Measurements from ENCODE around the gene KREMEN2. TPM values are rescaled to one million over a fixed set of nuclear protein-coding genes. Genes with fewer than 3 reads are reported as not detected.

Gene KREMEN2
- total and polyA plus RNA-seq, 2 of the 13 experiments (the other 11 are each of a cell fraction or from before 2014, with no cell fraction given): 0.48 to 1.2 TPM

- TF ChIP-seq HES4 (CRISPR knock-in tag; IDR thresholded peaks at IDR 0.05; ENCODE audit: borderline replicate concordance) (no peak), SRF (IDR thresholded peaks at IDR 0.05; ENCODE audit: low read depth, low read length) (no peak), PPARG (CRISPR knock-in tag; conservative IDR thresholded peaks at IDR 0.05) (no peak), NR1H2 (CRISPR knock-in tag; IDR thresholded peaks at IDR 0.05; ENCODE audit: borderline replicate concordance, low read depth) (no peak), ZNF777 (CRISPR knock-in tag; IDR thresholded peaks at IDR 0.05) (no peak), ATF4 (CRISPR knock-in tag; IDR thresholded peaks at IDR 0.05) (no peak)
- TF ChIP-seq, protein P1, sequence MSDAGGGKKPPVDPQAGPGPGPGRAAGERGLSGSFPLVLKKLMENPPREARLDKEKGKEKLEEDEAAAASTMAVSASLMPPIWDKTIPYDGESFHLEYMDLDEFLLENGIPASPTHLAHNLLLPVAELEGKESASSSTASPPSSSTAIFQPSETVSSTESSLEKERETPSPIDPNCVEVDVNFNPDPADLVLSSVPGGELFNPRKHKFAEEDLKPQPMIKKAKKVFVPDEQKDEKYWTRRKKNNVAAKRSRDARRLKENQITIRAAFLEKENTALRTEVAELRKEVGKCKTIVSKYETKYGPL (CRISPR knock-in tag; IDR thresholded peaks at IDR 0.05): no peak
These were observed 11.4 kb upstream of the KREMEN2 start (continued) for GRCh38 chr16:2952679-2953078.

- 18% methylated on average over 10 of the region's 31 CpGs for WGBS (ENCODE audit: low lambda C conversion rate)
- no peak overlapping the region for H3K27ac ChIP-seq (ENCODE audit: extremely low read length, insufficient read depth, low read length)
- FAIRE-seq (no peak), ATAC-seq (no peak), DNase-seq (ENCODE audit: low spot score) (no peak)
- peaks cover 6 to 38% of the 10 kb centered on the region in 2 experiments for H3K27me3 ChIP-seq (ENCODE audit: control insufficient read depth in 1 of 2, insufficient read depth in 2 of 2, low read length in 2 of 2)
- H3K4me2 ChIP-seq (ENCODE audit: low read depth, low read length): no peak overlapping the region
- POLR2A ChIA-PET: no interaction called here
- BruUV-seq (replicated peaks): no TSS peak
- no peaks in the 10 kb centered on the region for H4K20me1 ChIP-seq (ENCODE audit: insufficient read depth, low read length)
- CTCF ChIA-PET (ENCODE audit: low intra/inter-chr PET ratio, low total read pairs): no interaction called here
- no peak overlapping the region for H3K9ac ChIP-seq (ENCODE audit: insufficient read depth, low read depth, low read length)
- intact Hi-C loops (cut with micrococcal nuclease; ENCODE audit: unreplicated experiment): no loop called here
- no peak overlapping the region for H3K4me3 ChIP-seq (replicated peaks in 1 of 3; ENCODE audit: insufficient read depth in 1 of 3, low read depth in 2 of 3, low read length in 3 of 3)
- peaks cover 8% of the 10 kb centered on the region for H3K4me1 ChIP-seq (ENCODE audit: insufficient read depth, low read length)
- no peaks in the 10 kb centered on the region for H3K36me3 ChIP-seq (replicated peaks in 1 of 2; ENCODE audit: control insufficient read depth in 1 of 2, insufficient read depth in 2 of 2, low read length in 2 of 2)
- no peak overlapping the region for H2AFZ ChIP-seq (ENCODE audit: low read length)
- no peaks in the 10 kb centered on the region for H3K9me3 ChIP-seq (ENCODE audit: low read length)
- in situ Hi-C loops (cut with HindIII; ENCODE audit: extremely low pct_ligation_motif_present, low pct_unique_long_range_greater_than_20kb): no loop called here
- H3K79me2 ChIP-seq (ENCODE audit: insufficient read depth, low read length): no peaks in the 10 kb centered on the region
- TF ChIP-seq, protein P2, sequence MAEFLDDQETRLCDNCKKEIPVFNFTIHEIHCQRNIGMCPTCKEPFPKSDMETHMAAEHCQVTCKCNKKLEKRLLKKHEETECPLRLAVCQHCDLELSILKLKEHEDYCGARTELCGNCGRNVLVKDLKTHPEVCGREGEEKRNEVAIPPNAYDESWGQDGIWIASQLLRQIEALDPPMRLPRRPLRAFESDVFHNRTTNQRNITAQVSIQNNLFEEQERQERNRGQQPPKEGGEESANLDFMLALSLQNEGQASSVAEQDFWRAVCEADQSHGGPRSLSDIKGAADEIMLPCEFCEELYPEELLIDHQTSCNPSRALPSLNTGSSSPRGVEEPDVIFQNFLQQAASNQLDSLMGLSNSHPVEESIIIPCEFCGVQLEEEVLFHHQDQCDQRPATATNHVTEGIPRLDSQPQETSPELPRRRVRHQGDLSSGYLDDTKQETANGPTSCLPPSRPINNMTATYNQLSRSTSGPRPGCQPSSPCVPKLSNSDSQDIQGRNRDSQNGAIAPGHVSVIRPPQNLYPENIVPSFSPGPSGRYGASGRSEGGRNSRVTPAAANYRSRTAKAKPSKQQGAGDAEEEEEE (CRISPR knock-in tag; IDR thresholded peaks at IDR 0.05; ENCODE audit: borderline replicate concordance): no peak
- TF ChIP-seq ZNF224 (CRISPR knock-in tag; IDR thresholded peaks at IDR 0.05): no peak
- TF ChIP-seq MXD1 (CRISPR knock-in tag; IDR thresholded peaks at IDR 0.05): no peak
- TF ChIP-seq ZNF530 (CRISPR knock-in tag; IDR thresholded peaks at IDR 0.05; ENCODE audit: low read depth): no peak
- TF ChIP-seq, protein P3, sequence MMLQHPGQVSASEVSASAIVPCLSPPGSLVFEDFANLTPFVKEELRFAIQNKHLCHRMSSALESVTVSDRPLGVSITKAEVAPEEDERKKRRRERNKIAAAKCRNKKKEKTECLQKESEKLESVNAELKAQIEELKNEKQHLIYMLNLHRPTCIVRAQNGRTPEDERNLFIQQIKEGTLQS (CRISPR knock-in tag; IDR thresholded peaks at IDR 0.05): no peak
- TF ChIP-seq DMTF1 (CRISPR knock-in tag; IDR thresholded peaks at IDR 0.05): no peak
- TF ChIP-seq ARID2 (CRISPR knock-in tag; IDR thresholded peaks at IDR 0.05; ENCODE audit: borderline replicate concordance): no peak
- no peak for TF ChIP-seq NR2F6 (IDR thresholded peaks at IDR 0.05)
- no peak for TF ChIP-seq NR2F6 (CRISPR knock-in tag; IDR thresholded peaks at IDR 0.05)
These were observed 10.1 kb upstream of the KREMEN2 start for GRCh38 chr16:2953706-2954627.

All from HepG2 (cell line).